Esophagus squamous epithelium (tissue), 4 donors: ENCODE results near the gene PLEKHM3.

Experiments
- CTCF ChIP-seq, 6 experiments: fragments of 450-650 bp in 4 of 6; fragments of 200-600 bp in 2 of 6; sonication (generic) in 2 of 6; IDR thresholded peaks; one replicate each; pipeline ENCODE4 v1.5.1; 2016 to 2019; ENCODE audit warnings: antibody characterized with exemption in 6 of 6, mild to moderate bottlenecking in 4 of 6, moderate library complexity in 4 of 6
- POLR2A ChIP-seq, 4 donors: fragments of 450-650 bp; IDR thresholded peaks; one replicate each; pipeline ENCODE4 v1.6.1; 2017; ENCODE audit warnings: antibody characterized with exemption in 4 of 4, mild to moderate bottlenecking in 4 of 4, moderate library complexity in 3 of 4

- no peak for TF ChIP-seq POLR2A (IDR thresholded peaks at IDR 0.05)
- TF ChIP-seq CTCF (IDR thresholded peaks at IDR 0.05), result no peak
These were observed 123.5 kb downstream of the PLEKHM3 start for GRCh38 chr2:207901829-207902228.
